Measurements from ENCODE around the gene NOX1.
"Not testable (repeated sequence)": the region's sequence is repeated elsewhere in the genome, so short reads cannot be mapped to it uniquely, and the experiment has no call there.

NOX1 gene

DNA sequence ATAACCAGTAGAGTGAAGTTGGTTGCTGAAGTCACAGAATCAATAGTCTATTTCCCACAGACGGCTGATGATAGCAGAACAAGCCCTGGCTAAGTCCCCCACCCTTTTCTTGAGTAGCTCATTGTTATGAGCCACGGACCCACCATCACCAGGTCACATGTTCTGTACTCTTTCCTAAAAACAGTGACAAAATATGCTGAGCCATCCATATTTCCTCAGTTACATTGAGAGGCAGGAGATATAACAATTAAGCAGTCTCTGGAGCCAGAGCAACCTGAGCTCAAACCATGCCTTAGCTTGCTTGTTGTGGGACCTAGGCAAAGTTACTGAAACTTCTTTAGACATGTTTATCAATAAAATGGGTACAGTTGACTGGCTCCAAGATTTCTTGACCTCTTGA lies 56.8 kb downstream of the NOX1 start:
- no peak for FAIRE-seq

GRCh38 chrX:100812216-100813158 lies 61.7 kb downstream of the NOX1 start:
- no peak for FAIRE-seq

DNA sequence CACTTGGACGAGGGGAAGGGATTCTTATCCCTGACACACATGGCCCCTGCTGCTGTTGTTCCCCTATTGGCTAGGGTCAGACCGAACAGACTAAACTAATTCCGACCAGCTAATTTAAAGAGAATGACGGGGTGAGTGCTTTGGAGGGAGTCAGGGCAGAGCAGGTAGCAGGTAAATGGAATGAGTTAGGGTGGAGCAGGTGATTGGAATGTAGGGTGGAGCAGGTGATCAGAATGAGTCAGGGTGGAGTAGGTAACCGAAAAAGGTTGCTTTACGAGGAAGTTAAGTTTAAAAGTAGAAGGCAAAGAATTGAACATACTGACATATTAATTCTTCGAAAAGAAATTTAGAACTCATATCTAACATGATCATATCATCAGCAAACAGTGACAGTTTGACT lies 65.9 kb downstream of the NOX1 start:
- FAIRE-seq = not testable (repeated sequence)

- FAIRE-seq = no peak
These were observed 69.4 kb downstream of the NOX1 start for GRCh38 chrX:100804780-100805179.

DNA sequence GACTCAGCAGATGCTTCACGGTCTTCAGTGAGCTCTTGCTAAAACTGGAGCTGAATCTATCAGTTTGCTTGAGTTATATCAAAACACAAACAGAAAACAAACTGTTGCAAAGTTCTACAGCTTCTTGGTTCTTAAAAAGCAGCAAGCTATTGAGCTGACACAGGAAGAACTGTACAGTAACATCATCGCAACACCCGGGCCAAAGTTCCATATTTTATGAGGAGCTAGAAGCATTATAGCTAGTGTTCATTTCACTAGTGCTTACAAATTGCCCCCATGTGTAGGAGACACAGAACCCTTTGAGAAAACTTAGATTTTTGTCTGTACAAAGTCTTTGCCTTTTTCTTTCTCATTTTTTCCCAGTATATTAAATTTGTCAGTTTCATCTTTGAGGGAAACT lies 71.3 kb downstream of the NOX1 start:
- FAIRE-seq = no peak

DNA sequence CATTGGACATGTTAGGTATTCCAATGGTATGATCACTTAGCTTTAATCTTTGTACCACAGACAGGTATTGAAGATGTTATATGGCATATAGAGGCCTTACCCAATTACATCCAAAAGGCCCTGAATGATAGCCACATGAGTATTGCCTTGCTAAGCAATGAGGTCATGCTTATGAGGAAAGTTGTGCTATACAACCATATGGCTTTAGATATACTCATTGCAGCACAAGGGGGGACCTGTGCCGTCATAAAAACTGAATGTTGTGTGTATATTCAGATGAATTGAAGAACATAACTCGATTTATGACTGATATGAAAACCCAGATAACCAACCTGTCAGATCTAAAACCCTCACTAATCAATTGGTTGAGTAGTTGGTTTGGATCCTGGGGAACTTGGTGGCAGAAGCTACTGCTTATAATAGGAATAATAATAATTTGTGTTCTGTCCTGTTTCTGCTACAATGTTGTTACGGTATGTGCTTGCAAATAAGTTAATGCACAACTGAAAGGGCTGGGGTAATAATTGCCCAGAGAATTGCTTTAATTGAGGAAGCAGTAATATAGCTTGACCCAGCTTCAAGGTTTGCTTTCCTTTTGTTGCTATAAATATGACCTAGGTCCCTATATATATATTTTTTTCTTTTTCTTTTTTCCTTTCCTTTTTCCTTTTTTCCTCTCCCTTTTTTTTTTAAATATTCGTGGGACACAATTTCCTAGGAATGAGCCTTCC lies 75.5 kb downstream of the NOX1 start:
- FAIRE-seq = no peak

DNA sequence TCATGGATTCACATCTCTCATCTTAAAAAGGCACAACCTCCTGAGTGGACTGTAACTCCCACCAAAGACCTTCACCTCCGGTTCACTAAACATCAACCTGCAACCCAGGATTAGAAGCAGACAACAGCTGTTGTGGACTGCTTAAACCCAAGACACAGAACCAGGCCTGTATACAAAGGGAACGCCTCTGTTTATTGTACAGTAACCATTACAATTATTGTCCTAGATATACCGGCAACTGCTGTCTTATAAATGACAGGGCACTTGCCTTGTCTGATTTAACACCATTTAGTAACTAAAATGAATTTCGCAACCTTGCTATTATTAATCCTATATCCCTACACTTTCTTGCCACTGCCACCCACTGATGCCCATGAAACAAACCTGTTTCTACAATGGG lies 76.8 kb downstream of the NOX1 start:
- no peak for FAIRE-seq

DNA sequence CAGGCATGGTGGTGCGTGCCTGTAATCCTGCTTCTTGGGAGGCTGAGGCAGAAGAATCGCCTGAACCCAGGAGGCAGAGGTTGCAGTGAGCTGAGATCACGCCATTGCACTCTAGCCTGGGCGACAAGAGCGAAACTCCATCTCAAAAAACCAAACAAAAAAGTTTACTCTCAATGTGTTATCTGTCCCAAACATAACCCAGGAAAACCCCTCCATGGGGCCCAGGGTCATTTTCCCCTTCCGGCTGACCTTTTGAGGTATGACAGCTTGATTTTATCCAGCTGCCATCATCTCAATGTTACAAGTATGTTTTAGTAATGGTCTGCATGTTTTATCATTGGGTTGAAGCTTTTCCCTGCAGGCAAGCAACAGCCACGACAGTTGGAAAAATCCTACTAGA lies 77.8 kb downstream of the NOX1 start:
- not testable (repeated sequence) for FAIRE-seq
